Memory B cell (primary cell): ENCODE results near the gene PEX14.

Experiments
- ATAC-seq: fragments of 150-1000 bp; cut with Tn5 transposase; 2 replicates; pipeline ENCODE4 v1.10.0; 2021; ENCODE audit warnings: low read depth, mild to moderate bottlenecking, moderate library complexity
- DNase-seq, 2 donors: peaks; one replicate each; pipeline ENCODE4 v3.0.0; 2022; ENCODE audit warnings: low spot score in 2 of 2
- H3K27ac Mint-ChIP-seq: one replicate; pipeline ENCODE4 v1.8.0; 2022; ENCODE audit warnings: mild to moderate bottlenecking, moderate library complexity, mixed read lengths
- H3K27me3 Mint-ChIP-seq: one replicate; pipeline ENCODE4 v1.8.0; 2022; ENCODE audit warnings: mixed read lengths
- H3K36me3 Mint-ChIP-seq: one replicate; pipeline ENCODE4 v1.8.0; 2022; ENCODE audit warnings: mild to moderate bottlenecking, mixed read lengths
- H3K4me1 Mint-ChIP-seq: one replicate; pipeline ENCODE4 v1.8.0; 2022; ENCODE audit warnings: mixed read lengths
- H3K4me3 Mint-ChIP-seq: one replicate; pipeline ENCODE4 v1.8.0; 2022; ENCODE audit warnings: mild to moderate bottlenecking, moderate library complexity, mixed read lengths
- H3K9me3 Mint-ChIP-seq: one replicate; pipeline ENCODE4 v1.8.0; 2022; ENCODE audit warnings: mixed read lengths

The PEX14 gene

GRCh38 chr1:10541286-10541685, 66.5 kb downstream of the PEX14 start:
- no peak overlapping the region for H3K4me3 Mint-ChIP-seq
- ATAC-seq: no peak
- DNase-seq: no peak
- H3K27me3 Mint-ChIP-seq: no peaks in the 10 kb centered on the region
- no peaks in the 10 kb centered on the region for H3K9me3 Mint-ChIP-seq
- no peak overlapping the region for H3K27ac Mint-ChIP-seq
- peaks cover 32% of the 10 kb centered on the region for H3K36me3 Mint-ChIP-seq
- no peaks in the 10 kb centered on the region for H3K4me1 Mint-ChIP-seq

DNA sequence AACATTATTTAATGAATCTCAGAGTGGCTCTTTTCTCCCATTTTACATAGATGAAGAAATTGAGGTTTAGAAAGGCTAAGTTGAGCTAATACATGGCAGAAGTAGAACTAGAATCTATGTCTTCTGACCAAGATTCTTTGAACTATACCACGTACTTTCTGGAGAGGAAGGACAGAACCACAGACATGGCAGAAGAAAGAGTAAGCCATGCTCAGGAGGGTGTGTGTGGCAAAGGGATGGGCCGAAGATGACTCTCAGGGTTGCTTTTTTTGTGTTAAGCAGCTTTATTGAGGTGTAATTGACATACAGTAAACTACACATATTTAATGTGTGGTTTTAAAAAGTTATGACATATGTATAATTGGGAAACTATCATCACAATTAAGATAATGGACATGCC, 69.5 kb downstream of the PEX14 start:
- Mint-ChIP-seq H3K36me3 (peaks cover 22% of the 10 kb centered on the region), H3K9me3 (no peaks in the 10 kb centered on the region), H3K4me1 (no peaks in the 10 kb centered on the region), H3K4me3 (no peak overlapping the region), H3K27me3 (no peaks in the 10 kb centered on the region), H3K27ac (no peak overlapping the region)
- ATAC-seq (no peak), DNase-seq (no peak)

GRCh38 chr1:10546896-10547295, 72.1 kb downstream of the PEX14 start:
- DNase-seq (no peak), ATAC-seq (no peak)
- Mint-ChIP-seq H3K4me1 (no peaks in the 10 kb centered on the region), H3K27me3 (no peaks in the 10 kb centered on the region), H3K9me3 (no peaks in the 10 kb centered on the region), H3K4me3 (no peak overlapping the region), H3K36me3 (peaks cover 13% of the 10 kb centered on the region), H3K27ac (no peak overlapping the region)

DNA sequence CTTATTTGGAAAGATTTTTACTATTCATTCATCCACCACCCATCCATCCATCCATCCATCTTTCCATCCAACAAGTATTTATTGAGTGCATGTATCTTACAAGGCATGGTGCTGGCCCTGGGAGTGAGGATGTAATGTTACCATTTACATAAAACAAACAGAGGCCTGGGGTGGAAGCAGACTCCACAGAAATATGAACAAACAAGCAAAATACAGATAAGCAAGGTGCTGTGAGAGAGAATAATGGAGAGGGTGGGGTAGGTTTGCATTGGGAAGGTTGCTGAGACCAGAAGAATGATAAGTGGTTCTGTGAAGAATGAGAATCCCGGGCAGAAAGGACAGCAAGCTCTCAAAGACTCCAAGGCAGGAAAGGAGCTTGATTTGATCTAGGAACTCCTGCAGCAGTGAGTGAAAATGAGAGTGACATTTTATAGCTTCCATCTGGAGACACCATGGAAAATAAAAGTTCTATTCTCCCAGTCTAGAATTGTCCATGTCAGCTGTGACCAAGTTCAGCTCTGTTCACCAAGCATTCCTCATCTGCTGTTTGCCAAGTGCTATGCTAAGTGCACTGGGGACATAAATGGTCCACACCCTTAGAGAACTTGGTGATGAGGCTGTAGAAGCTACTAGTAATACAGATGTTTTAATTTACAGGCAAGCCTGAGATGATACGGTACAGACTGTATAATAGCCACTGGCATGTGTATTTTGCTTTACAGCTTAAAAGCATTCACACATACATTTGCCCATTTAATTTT, 75.3 kb downstream of the PEX14 start:
- Mint-ChIP-seq H3K36me3 (peaks cover 10% of the 10 kb centered on the region), H3K9me3 (peaks cover 2% of the 10 kb centered on the region), H3K27me3 (no peaks in the 10 kb centered on the region)

GRCh38 chr1:10553118-10553517, 78.4 kb downstream of the PEX14 start:
- Mint-ChIP-seq H3K4me3 (no peak overlapping the region), H3K9me3 (peaks cover 2% of the 10 kb centered on the region), H3K36me3 (peaks cover 10% of the 10 kb centered on the region), H3K4me1 (peaks cover 25% of the 10 kb centered on the region), H3K27me3 (no peaks in the 10 kb centered on the region), H3K27ac (no peak overlapping the region)
- no peak for ATAC-seq
- DNase-seq: no peak

More for the DNA sequence above, 75.3 kb downstream of the PEX14 start:
- ATAC-seq (no peak), DNase-seq (no peak)
- no peak overlapping the region for H3K4me3 Mint-ChIP-seq
- no peak overlapping the region for H3K27ac Mint-ChIP-seq
- H3K4me1 Mint-ChIP-seq: peaks cover 9% of the 10 kb centered on the region

- Mint-ChIP-seq H3K27me3 (no peaks in the 10 kb centered on the region), H3K27ac (peak overlapping the region; percentile 18), H3K36me3 (peaks cover 8% of the 10 kb centered on the region), H3K9me3 (peaks cover 2% of the 10 kb centered on the region), H3K4me3 (no peak overlapping the region), H3K4me1 (peaks cover 25% of the 10 kb centered on the region)
- DNase-seq: no peak
- ATAC-seq: peak; percentile 21
Observed at GRCh38 chr1:10555635-10556429, 81.1 kb downstream of the PEX14 start.

- Mint-ChIP-seq H3K27me3 (no peaks in the 10 kb centered on the region), H3K4me1 (peaks cover 29% of the 10 kb centered on the region), H3K27ac (peak overlapping the region; percentile 18)
Observed at GRCh38 chr1:10556430-10557005, 81.8 kb downstream of the PEX14 start.

DNA sequence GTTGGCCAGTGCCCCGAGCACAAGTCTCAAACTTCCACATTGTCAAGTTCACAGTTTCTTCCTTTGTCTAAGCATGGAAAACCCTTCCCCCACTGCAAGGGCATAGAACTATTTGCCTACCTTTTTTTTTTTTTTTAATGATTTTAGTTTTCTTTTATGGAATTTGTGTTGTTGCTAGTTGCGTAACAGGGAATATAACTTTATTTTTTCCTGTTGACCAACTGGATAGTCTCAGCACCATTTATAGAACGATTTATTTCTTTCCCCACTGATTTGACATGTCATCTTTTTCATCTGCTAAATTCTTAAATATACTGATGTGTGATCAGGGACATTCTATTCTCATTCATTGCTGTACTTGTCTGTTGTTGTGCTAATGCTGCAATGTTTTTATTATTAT, 83.0 kb downstream of the PEX14 start:
- Mint-ChIP-seq H3K36me3 (peaks cover 7% of the 10 kb centered on the region), H3K9me3 (peaks cover 2% of the 10 kb centered on the region), H3K4me1 (peaks cover 31% of the 10 kb centered on the region), H3K4me3 (no peak overlapping the region), H3K27me3 (no peaks in the 10 kb centered on the region), H3K27ac (no peak overlapping the region)
- no peak for DNase-seq
- no peak for ATAC-seq

More at GRCh38 chr1:10556430-10557005, 81.8 kb downstream of the PEX14 start:
- H3K4me3 Mint-ChIP-seq: no peak overlapping the region
- H3K36me3 Mint-ChIP-seq: peaks cover 9% of the 10 kb centered on the region
- ATAC-seq (no peak), DNase-seq (no peak)
- H3K9me3 Mint-ChIP-seq: peaks cover 2% of the 10 kb centered on the region

- no peak overlapping the region for H3K4me3 Mint-ChIP-seq
- no peak overlapping the region for H3K27ac Mint-ChIP-seq
- H3K4me1 Mint-ChIP-seq: peaks cover 29% of the 10 kb centered on the region
Observed at GRCh38 chr1:10559386-10559785, 84.6 kb downstream of the PEX14 start.

DNA sequence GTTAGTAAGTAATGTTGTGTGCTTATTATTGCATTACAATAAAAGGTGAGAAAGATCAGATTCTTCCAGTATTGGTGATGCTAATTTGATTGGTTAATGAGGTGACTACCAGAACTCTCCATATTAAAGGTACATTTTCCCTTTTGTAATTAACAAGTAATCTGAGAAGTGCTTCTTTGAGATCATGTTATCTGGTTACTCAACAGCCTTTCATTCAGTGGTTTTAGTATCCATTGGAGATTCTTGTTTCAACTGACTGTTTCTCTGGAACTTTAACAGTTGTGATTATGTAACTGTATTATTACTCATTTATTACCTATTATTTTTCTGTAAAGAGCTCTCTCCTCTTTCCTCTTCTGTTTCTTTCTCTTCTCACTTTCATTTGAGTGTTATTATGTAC, 86.7 kb downstream of the PEX14 start:
- no peak for DNase-seq
- H3K27ac Mint-ChIP-seq: no peak overlapping the region
- H3K4me3 Mint-ChIP-seq: no peak overlapping the region
- H3K27me3 Mint-ChIP-seq: no peaks in the 10 kb centered on the region
- peaks cover 6% of the 10 kb centered on the region for H3K9me3 Mint-ChIP-seq
- peaks cover 16% of the 10 kb centered on the region for H3K4me1 Mint-ChIP-seq
- H3K36me3 Mint-ChIP-seq: peaks cover 10% of the 10 kb centered on the region
- ATAC-seq: no peak

More at GRCh38 chr1:10559386-10559785, 84.6 kb downstream of the PEX14 start:
- DNase-seq (no peak), ATAC-seq (no peak)
- peaks cover 5% of the 10 kb centered on the region for H3K9me3 Mint-ChIP-seq
- H3K36me3 Mint-ChIP-seq: peaks cover 8% of the 10 kb centered on the region
- no peaks in the 10 kb centered on the region for H3K27me3 Mint-ChIP-seq

DNA sequence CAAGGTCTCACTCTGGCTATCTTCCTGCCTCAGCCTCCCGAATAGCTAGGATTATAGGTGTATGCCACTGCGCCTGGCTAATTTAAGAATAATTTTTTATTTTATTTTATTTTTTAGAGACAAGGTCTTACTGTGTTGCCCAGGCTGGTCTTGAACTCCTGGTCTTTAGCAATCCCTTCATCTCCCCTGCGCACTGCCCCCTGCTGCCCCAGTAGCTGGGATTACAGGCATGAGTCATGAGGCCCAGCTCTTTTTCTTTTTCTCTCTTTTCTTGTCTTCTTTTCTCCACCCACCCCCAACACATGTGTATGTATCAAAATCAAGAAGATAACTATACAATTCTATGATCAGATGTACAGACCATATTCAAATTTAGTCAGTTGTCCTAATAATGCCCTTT, 87.2 kb downstream of the PEX14 start:
- H3K27me3 Mint-ChIP-seq: no peaks in the 10 kb centered on the region
- DNase-seq (no peak), ATAC-seq (no peak)
- H3K4me1 Mint-ChIP-seq: peaks cover 12% of the 10 kb centered on the region
- H3K9me3 Mint-ChIP-seq: peaks cover 6% of the 10 kb centered on the region
- H3K4me3 Mint-ChIP-seq: no peak overlapping the region
- H3K36me3 Mint-ChIP-seq: peaks cover 10% of the 10 kb centered on the region
- peak overlapping the region; percentile 36 for H3K27ac Mint-ChIP-seq

GRCh38 chr1:10564063-10564462, 89.3 kb downstream of the PEX14 start:
- H3K36me3 Mint-ChIP-seq: peaks cover 12% of the 10 kb centered on the region
- ATAC-seq: no peak
- H3K4me1 Mint-ChIP-seq: peaks cover 11% of the 10 kb centered on the region
- no peak overlapping the region for H3K27ac Mint-ChIP-seq
- no peak overlapping the region for H3K4me3 Mint-ChIP-seq
- H3K9me3 Mint-ChIP-seq: peaks cover 6% of the 10 kb centered on the region
- DNase-seq: no peak
- H3K27me3 Mint-ChIP-seq: no peaks in the 10 kb centered on the region

DNA sequence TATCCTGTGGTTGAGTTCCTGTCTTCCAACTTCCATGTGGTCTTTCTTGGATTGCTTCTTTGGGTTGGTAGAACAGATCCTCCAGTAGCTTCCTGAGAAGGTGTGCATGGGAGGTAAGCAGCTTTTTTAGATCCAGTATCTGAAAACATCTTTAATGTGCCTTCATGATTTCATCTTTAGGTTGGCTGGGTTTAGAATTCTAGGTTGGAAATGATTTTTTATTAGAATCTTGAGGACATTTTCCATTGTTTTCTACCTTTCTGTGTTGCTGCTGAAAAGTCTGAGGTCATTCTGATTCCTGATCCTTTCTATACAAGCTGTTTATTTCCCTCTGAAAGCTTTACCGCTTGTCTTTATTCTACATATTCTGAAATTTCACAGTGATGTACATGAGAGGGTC, 94.8 kb downstream of the PEX14 start:
- peaks cover 16% of the 10 kb centered on the region for H3K36me3 Mint-ChIP-seq
- H3K27me3 Mint-ChIP-seq: no peaks in the 10 kb centered on the region
- no peak overlapping the region for H3K4me3 Mint-ChIP-seq
- H3K4me1 Mint-ChIP-seq: no peaks in the 10 kb centered on the region
- ATAC-seq (no peak), DNase-seq (no peak)
- H3K27ac Mint-ChIP-seq: no peak overlapping the region
- peaks cover under 1% of the 10 kb centered on the region for H3K9me3 Mint-ChIP-seq

DNA sequence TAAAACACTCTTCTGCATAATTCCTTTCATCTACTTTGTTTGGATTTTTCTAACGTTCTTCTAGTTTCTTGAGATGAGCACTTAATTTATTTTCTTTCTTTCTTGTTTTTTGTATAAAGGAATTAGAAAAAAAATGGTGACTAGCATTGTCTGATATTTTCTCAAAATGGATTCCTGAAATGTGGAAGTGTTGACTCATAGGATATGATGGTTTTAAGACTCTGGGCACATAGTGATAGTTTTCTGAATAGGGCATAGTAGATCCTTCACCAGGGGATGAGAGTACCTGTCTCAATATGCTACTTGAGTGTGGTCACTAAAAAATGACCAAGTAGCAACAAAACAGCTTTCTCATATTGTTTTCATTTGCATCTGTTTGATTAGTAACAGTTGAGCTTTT, 100.9 kb downstream of the PEX14 start:
- no peaks in the 10 kb centered on the region for H3K27me3 Mint-ChIP-seq
- H3K36me3 Mint-ChIP-seq: peaks cover 16% of the 10 kb centered on the region
- no peak overlapping the region for H3K4me3 Mint-ChIP-seq
- ATAC-seq (no peak), DNase-seq (no peak)
- H3K4me1 Mint-ChIP-seq: no peaks in the 10 kb centered on the region
- no peak overlapping the region for H3K27ac Mint-ChIP-seq
- no peaks in the 10 kb centered on the region for H3K9me3 Mint-ChIP-seq
